Right lobe of liver (tissue), 6 donors: ENCODE results near the gene SLC44A1. TPM values are rescaled to one million over a fixed set of nuclear protein-coding genes. Genes with fewer than 3 reads are reported as not detected.

Experiments used
- ATAC-seq, 4 donors: fragments of 200-7000 bp; cut with Tn5 transposase; one replicate each; pipeline ENCODE4 v1.9.1; 2020; ENCODE audit warnings: mild to moderate bottlenecking in 4 of 4, moderate library complexity in 4 of 4
- DNase-seq, 3 donors: peaks; one replicate each; pipeline ENCODE4 v3.0.0-alpha.2; 2020
- H3K27ac ChIP-seq, 3 donors: fragments of 200-600 bp; one replicate each; pipeline ENCODE4 v1.8.0; 2022
- H3K27me3 ChIP-seq, 2 donors: fragments of 200-600 bp; one replicate each; pipeline ENCODE4 v1.8.0; 2022
- H3K36me3 ChIP-seq, 4 donors: fragments of 200-600 bp; sonication (generic) in 1 of 4; one replicate each; pipeline versions ENCODE4 v1.5.1 to v1.8.0; 2017 to 2022; ENCODE audit warnings: control low read depth in 1 of 4
- H3K4me1 ChIP-seq, 4 donors: fragments of 200-600 bp; sonication (generic) in 1 of 4; one replicate each; pipeline versions ENCODE4 v1.5.1 to v1.8.0; 2017 to 2022; ENCODE audit warnings: control low read depth in 1 of 4
- H3K4me3 ChIP-seq, 3 donors: fragments of 200-600 bp; one replicate each; pipeline ENCODE4 v1.8.0; 2022
- H3K9me3 ChIP-seq, 4 donors: fragments of 200-600 bp; sonication (generic) in 1 of 4; one replicate each; pipeline versions ENCODE4 v1.5.1 to v1.8.0; 2017 to 2022; ENCODE audit warnings: control low read depth in 1 of 4
- POLR2A ChIP-seq: fragments of 450-650 bp; IDR thresholded peaks from one replicate; pipeline ENCODE4 v1.6.1; 2017; ENCODE audit warnings: antibody characterized with exemption, mild to moderate bottlenecking
- WGBS: methylation state at CpG from one replicate; pipeline ENCODE4 v1.1.6; 2018; ENCODE audit warnings: low coverage, low lambda C conversion rate; ENCODE audit not compliant: insufficient coverage; ENCODE audit errors: missing lambda C conversion rate; 5-methylcytosine and 5-hydroxymethylcytosine counted together
- intact Hi-C, 2 donors: fragments of 100-400 bp; cut with DNase I; formaldehyde crosslinking; loops; one replicate each; pipeline versions ENCODE4 v1.11.2 to v1.14.1; 2022
- total RNA-seq, 6 experiments: library from RNA; depleted of rRNA in 2 of 6; stranded (reverse); fragments of >200 nt in 2 of 6; fragmentation: NEBNext Ultra II Directional in 3 of 6; extraction: Animal tissue kit (Norgen Biotek cat#: 25700) in 3 of 6; gene quantifications; one replicate each; pipeline versions ENCODE4 v1.1.0 to v1.2.4, GENCODE V29; 2016 to 2023
- TF ChIP-seq, protein P1 (sequence below), 4 donors: fragments of 200-600 bp in 3 of 4; fragments of 450-650 bp in 1 of 4; IDR thresholded peaks; one replicate each; pipeline versions ENCODE4 v1.5.1 to v1.8.0; 2016 to 2022; ENCODE audit warnings: antibody characterized with exemption in 4 of 4, mild to moderate bottlenecking in 2 of 4
- donor health status: DM: no; HTN: yes; CAD: no.
- donor health status: DM: no; HTN: no; CAD: no.
- donor health status: DM: no; HTN: no; CAD: no.
- donor health status: DM: no; HTN: yes; CAD: no.
- donor health status: DM: no; HTN: yes; CAD: no.

SLC44A1 gene
- total RNA-seq, 6 experiments from 2014 or later = 44.7 to 73.2 (median 50.1) TPM

DNA sequence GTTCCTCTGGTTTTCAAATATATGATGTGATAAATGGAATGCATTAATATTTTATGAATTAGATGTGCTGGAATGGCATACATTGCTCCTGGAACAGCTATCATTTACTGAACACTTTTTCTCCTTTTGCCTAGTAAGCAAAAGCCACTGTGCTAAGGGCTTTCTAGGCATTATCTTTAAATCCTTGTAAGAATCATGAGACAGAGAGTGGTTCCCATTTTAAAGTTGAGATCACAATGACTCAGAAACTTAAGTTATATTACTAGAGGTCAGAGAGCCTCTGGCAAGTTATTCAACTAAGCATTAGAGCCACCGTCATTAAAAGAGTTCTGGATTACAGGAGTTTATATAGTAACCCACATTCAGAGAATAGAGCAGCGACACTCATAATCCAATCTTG, 176.7 kb downstream of the SLC44A1 start:
- H3K9me3 ChIP-seq = no peaks in the 10 kb centered on the region
- H3K36me3 ChIP-seq = no peaks in the 10 kb centered on the region
- H3K4me1 ChIP-seq = peaks cover 0 to 51% (median 16%) of the 10 kb centered on the region in 4 donors
- 94% methylated on average over 2 of the region's 2 CpGs for WGBS
- no peak for TF ChIP-seq POLR2A
- TF ChIP-seq, protein P1, sequence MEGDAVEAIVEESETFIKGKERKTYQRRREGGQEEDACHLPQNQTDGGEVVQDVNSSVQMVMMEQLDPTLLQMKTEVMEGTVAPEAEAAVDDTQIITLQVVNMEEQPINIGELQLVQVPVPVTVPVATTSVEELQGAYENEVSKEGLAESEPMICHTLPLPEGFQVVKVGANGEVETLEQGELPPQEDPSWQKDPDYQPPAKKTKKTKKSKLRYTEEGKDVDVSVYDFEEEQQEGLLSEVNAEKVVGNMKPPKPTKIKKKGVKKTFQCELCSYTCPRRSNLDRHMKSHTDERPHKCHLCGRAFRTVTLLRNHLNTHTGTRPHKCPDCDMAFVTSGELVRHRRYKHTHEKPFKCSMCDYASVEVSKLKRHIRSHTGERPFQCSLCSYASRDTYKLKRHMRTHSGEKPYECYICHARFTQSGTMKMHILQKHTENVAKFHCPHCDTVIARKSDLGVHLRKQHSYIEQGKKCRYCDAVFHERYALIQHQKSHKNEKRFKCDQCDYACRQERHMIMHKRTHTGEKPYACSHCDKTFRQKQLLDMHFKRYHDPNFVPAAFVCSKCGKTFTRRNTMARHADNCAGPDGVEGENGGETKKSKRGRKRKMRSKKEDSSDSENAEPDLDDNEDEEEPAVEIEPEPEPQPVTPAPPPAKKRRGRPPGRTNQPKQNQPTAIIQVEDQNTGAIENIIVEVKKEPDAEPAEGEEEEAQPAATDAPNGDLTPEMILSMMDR (IDR thresholded peaks at IDR 0.05) = no peak
- peak overlapping the region in 1 of 3 donors; percentile 88 for H3K27ac ChIP-seq
- intact Hi-C loops = no loop called here
- no peak overlapping the region for H3K4me3 ChIP-seq
- DNase-seq (no peak), ATAC-seq (no peak)
- no peaks in the 10 kb centered on the region for H3K27me3 ChIP-seq

DNA sequence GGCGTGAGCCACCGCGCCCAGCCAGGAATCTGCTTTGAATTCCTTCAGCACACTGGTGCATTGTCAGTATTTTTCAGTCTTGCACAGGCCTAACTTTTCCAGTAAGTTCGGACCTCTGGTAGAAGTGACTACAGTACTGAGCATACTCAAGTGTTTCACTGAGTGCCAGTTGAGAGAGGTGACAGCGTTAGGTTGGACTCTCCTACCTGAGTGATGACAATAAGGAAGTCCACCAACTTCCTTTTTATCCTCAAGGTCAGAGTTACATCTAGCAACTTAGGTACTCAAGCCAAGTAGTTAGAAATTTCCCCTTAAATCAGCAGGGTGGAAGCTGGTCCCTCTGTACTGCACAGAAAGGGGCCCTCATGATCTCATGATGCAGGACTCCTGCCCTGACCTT, 177.4 kb downstream of the SLC44A1 start:
- ATAC-seq = no peak
- TF ChIP-seq POLR2A = no peak
- TF ChIP-seq, protein P1 (IDR thresholded peaks at IDR 0.05) = no peak
- Histone ChIP-seq H3K27ac (no peak overlapping the region), H3K4me3 (no peak overlapping the region), H3K9me3 (no peaks in the 10 kb centered on the region), H3K27me3 (no peaks in the 10 kb centered on the region), H3K4me1 (peaks cover 0 to 44% (median 18%) of the 10 kb centered on the region in 4 donors), H3K36me3 (no peaks in the 10 kb centered on the region)
- no peak for DNase-seq
- intact Hi-C loops = no loop called here
- WGBS = 92% methylated on average over 5 of the region's 5 CpGs

DNA sequence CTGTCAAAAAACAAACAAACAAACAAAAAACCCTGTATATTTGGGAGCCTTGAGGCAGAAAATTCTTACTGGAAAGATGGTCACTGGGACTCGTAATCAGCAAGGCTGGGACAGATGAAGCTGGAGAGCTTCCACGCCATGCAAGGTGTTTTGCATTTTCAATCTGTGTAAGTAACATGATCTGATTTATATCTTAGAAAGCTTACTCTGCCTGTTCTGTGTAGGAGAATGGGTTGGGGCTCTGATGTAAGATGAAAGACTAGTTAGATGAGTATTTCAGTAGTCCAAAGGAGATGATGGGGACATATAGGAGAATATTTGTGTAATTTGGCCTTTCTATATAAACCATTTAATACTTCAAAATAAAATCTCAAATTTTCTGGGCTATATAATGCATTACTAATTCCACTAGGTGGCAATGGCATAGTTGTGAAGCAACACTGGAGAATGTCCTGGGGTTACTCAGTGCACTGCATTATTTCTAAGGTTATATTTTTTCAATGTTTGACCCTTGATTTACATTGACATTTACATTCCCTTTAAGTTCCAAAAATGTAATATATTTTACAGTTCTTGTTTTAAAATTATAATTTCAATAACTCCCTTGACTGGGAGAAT, 181.5 kb downstream of the SLC44A1 start:
- Histone ChIP-seq H3K36me3 (no peaks in the 10 kb centered on the region), H3K4me3 (no peak overlapping the region), H3K9me3 (no peaks in the 10 kb centered on the region), H3K4me1 (peaks cover 0 to 11% (median 4%) of the 10 kb centered on the region in 4 donors), H3K27ac (peak overlapping the region in 1 of 3 donors; percentile 29), H3K27me3 (no peaks in the 10 kb centered on the region)
- 11% methylated on average over 2 of the region's 2 CpGs for WGBS
- ATAC-seq (peak; percentile 83 to 87 (median 86)), DNase-seq (no peak)
- intact Hi-C loops = no loop called here
- no peak for TF ChIP-seq POLR2A
- TF ChIP-seq, protein P1 (IDR thresholded peaks at IDR 0.05) = peak; percentile 51 to 63 (median 58)

DNA sequence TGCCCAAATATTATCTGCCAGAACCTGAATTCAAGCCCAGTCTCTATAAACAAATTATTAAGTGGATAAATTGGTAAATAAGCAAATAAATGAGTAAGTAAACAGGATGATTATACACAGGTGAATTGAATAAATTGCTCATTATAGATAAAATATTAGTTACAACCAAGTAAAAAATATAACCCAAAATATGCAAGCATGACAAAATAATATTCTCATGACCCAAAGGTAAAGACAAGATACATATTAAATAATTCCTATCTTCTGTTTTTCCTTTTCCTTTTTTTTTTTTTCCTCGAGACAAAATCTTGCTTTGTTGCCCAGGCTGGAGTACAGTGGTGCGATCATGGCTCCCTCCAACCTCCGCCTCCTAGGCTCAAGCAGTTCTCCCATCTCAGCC, 182.2 kb downstream of the SLC44A1 start:
- ATAC-seq (no peak), DNase-seq (no peak)
- 74% methylated on average over 3 of the region's 3 CpGs for WGBS
- intact Hi-C loops = no loop called here
- H3K36me3 ChIP-seq = no peaks in the 10 kb centered on the region
- no peak for TF ChIP-seq POLR2A
- TF ChIP-seq, protein P1 (IDR thresholded peaks at IDR 0.05) = no peak
- H3K27ac ChIP-seq = no peak overlapping the region
- H3K9me3 ChIP-seq = no peaks in the 10 kb centered on the region
- no peaks in the 10 kb centered on the region for H3K27me3 ChIP-seq
- H3K4me3 ChIP-seq = no peak overlapping the region
- peaks cover 0 to 12% (median 4%) of the 10 kb centered on the region in 4 donors for H3K4me1 ChIP-seq
